Adipose tissue (tissue), 3 donors: ENCODE results near the gene DNAL1. TPM values are rescaled to one million over a fixed set of nuclear protein-coding genes. Genes with fewer than 3 reads are reported as not detected.
"Not testable (repeated sequence)": the region's sequence is repeated elsewhere in the genome, so short reads cannot be mapped to it uniquely, and the experiment has no call there.

Experiments
- H3K27ac ChIP-seq: one replicate; pipeline ENCODE4 v1.5.1; 2013; ENCODE audit warnings: low read depth, low read length
- WGBS, 3 donors: extraction: QIAGEN DNeasy Blood & Tissue Kit; methylation state at CpG; one replicate each; pipeline ENCODE4 v1.1.7; 2013; 5-methylcytosine and 5-hydroxymethylcytosine counted together
- polyA plus RNA-seq, 3 donors: library from polyadenylated mRNA; stranded (reverse); fragments of 200-250 nt; gene quantifications; one replicate each; pipeline ENCODE4 v1.2.3, GENCODE V29; 2013
- donor health status: healthy with polysubstance abuse.
- donor health status: Bipolar disorder and iron deficiency.
- donor health status: healthy.

DNAL1 gene
- polyA plus RNA-seq, 3 donors: 2.5 to 3.9 (median 3.8) TPM

- WGBS, 3 donors: 9 to 11% (median 10%) methylated on average over 45 to 53 of the region's 53 CpGs
- no peak overlapping the region for H3K27ac ChIP-seq
Observed at GRCh38 chr14:73634011-73634833, 10.6 kb upstream of the DNAL1 start.

GRCh38 chr14:73636355-73636754 is 8.4 kb upstream of the DNAL1 start:
- H3K27ac ChIP-seq: not testable (repeated sequence)
- WGBS, 3 donors: 75 to 88% (median 82%) methylated on average over 10 of the region's 10 CpGs

GRCh38 chr14:73637830-73638229 is 7.0 kb upstream of the DNAL1 start:
- WGBS, 3 donors: 80 to 87% (median 81%) methylated on average over 5 of the region's 5 CpGs
- no peak overlapping the region for H3K27ac ChIP-seq

- WGBS, 3 donors: 84 to 87% (median 86%) methylated on average over 5 of the region's 5 CpGs
- H3K27ac ChIP-seq: no peak overlapping the region
Observed at GRCh38 chr14:73640796-73641365, 3.9 kb upstream of the DNAL1 start.

- WGBS, 3 donors: 2 to 6% (median 5%) methylated on average over 7 of the region's 7 CpGs
- H3K27ac ChIP-seq: no peak overlapping the region
Observed at GRCh38 chr14:73645248-73645610, 443 bp downstream of the DNAL1 start.

GRCh38 chr14:73651005-73651404 is 6.2 kb downstream of the DNAL1 start:
- no peak overlapping the region for H3K27ac ChIP-seq

GRCh38 chr14:73655851-73656250 is 11.1 kb downstream of the DNAL1 start:
- 90 to 97% (median 96%) methylated on average over 1 of the region's 1 CpG for WGBS, 3 donors
- H3K27ac ChIP-seq: no peak overlapping the region

- WGBS, 3 donors: 95 to 97% (median 96%) methylated on average over 11 of the region's 11 CpGs
Observed at GRCh38 chr14:73659202-73659601, 14.4 kb downstream of the DNAL1 start.

GRCh38 chr14:73660511-73660910 is 15.7 kb downstream of the DNAL1 start:
- no peak overlapping the region for H3K27ac ChIP-seq
- 67 to 89% (median 88%) methylated on average over 2 of the region's 2 CpGs for WGBS, 3 donors

More at GRCh38 chr14:73659202-73659601, 14.4 kb downstream of the DNAL1 start:
- not testable (repeated sequence) for H3K27ac ChIP-seq

- 78 to 86% (median 85%) methylated on average over 2 of the region's 2 CpGs for WGBS, 3 donors
- H3K27ac ChIP-seq: no peak overlapping the region
Observed at GRCh38 chr14:73661872-73662271, 17.1 kb downstream of the DNAL1 start.

- H3K27ac ChIP-seq: no peak overlapping the region
- 79 to 93% (median 85%) methylated on average over 1 of the region's 1 CpG for WGBS, 3 donors
Observed at GRCh38 chr14:73662487-73662943, 17.7 kb downstream of the DNAL1 start.

- H3K27ac ChIP-seq: no peak overlapping the region
Observed at GRCh38 chr14:73663548-73664212, 18.9 kb downstream of the DNAL1 start.

GRCh38 chr14:73665130-73665529 is 20.3 kb downstream of the DNAL1 start:
- H3K27ac ChIP-seq: no peak overlapping the region
- WGBS, 3 donors: 89 to 97% (median 94%) methylated on average over 2 of the region's 2 CpGs

- 81 to 86% (median 83%) methylated on average over 5 of the region's 5 CpGs for WGBS, 3 donors
Observed at GRCh38 chr14:73666583-73666982, 21.8 kb downstream of the DNAL1 start.

GRCh38 chr14:73667854-73668253 is 23.1 kb downstream of the DNAL1 start:
- 87 to 93% (median 92%) methylated on average over 3 of the region's 3 CpGs for WGBS, 3 donors
- no peak overlapping the region for H3K27ac ChIP-seq

More at GRCh38 chr14:73666583-73666982, 21.8 kb downstream of the DNAL1 start:
- H3K27ac ChIP-seq: no peak overlapping the region

GRCh38 chr14:73674986-73675385 is 30.2 kb downstream of the DNAL1 start:
- no peak overlapping the region for H3K27ac ChIP-seq
- 70 to 94% (median 87%) methylated on average over 3 of the region's 3 CpGs for WGBS, 3 donors

GRCh38 chr14:73678698-73679097 is 33.9 kb downstream of the DNAL1 start:
- H3K27ac ChIP-seq: no peak overlapping the region
- WGBS, 3 donors: 97 to 100% (median 98%) methylated on average over 4 of the region's 4 CpGs

GRCh38 chr14:73680821-73681220 is 36.0 kb downstream of the DNAL1 start:
- 95 to 97% (median 97%) methylated on average over 5 of the region's 5 CpGs for WGBS, 3 donors
- no peak overlapping the region for H3K27ac ChIP-seq

GRCh38 chr14:73684627-73685026 is 39.8 kb downstream of the DNAL1 start:
- H3K27ac ChIP-seq: no peak overlapping the region
- 95 to 97% (median 96%) methylated on average over 5 of the region's 5 CpGs for WGBS, 3 donors
